Neural cell (in vitro differentiated cells): ENCODE results near the gene SLC27A1. TPM values are rescaled to one million over a fixed set of nuclear protein-coding genes. Genes with fewer than 3 reads are reported as not detected.

Experiments used
- H2AFZ ChIP-seq: fragments of 200-600, 300-800 bp; sonication (generic), shearing (Covaris generic); 2 replicates; pipeline ENCODE4 v1.6.0; 2014; ENCODE audit warnings: low read depth, mild to moderate bottlenecking, antibody characterized with exemption, low read length, moderate library complexity
- H3F3A ChIP-seq: fragments of 200-600 bp; shearing (Covaris generic); 2 replicates; pipeline ENCODE4 v1.6.1; 2016; ENCODE audit warnings: mild to moderate bottlenecking, moderate library complexity, mixed read lengths, antibody characterized with exemption, low read length; ENCODE audit not compliant: insufficient read depth, poor library complexity, severe bottlenecking
- H3K27ac ChIP-seq: fragments of 200-600, 300-800 bp; sonication (generic), shearing (Covaris generic); 2 replicates; pipeline ENCODE4 v1.5.1; 2014; ENCODE audit warnings: mild to moderate bottlenecking, low read length, moderate library complexity
- H3K27me3 ChIP-seq: fragments of 300-800, 200-600 bp; sonication (generic), shearing (Covaris generic); 2 replicates; pipeline ENCODE4 v1.6.0; 2014; ENCODE audit warnings: mild to moderate bottlenecking, low read depth, low read length, moderate library complexity; ENCODE audit not compliant: insufficient read depth
- H3K36me3 ChIP-seq: fragments of 300-800, 200-600 bp; sonication (generic), shearing (Covaris generic); 2 replicates; pipeline ENCODE4 v1.5.1; 2014; ENCODE audit warnings: mild to moderate bottlenecking, antibody characterized with exemption, low read length, moderate library complexity; ENCODE audit not compliant: insufficient read depth
- H3K4me2 ChIP-seq: fragments of 300-800, 200-600 bp; sonication (generic), shearing (Covaris generic); 2 replicates; pipeline ENCODE4 v1.6.0; 2014; ENCODE audit warnings: mild to moderate bottlenecking, low read length
- H3K4me3 ChIP-seq: fragments of 300-800, 200-600 bp; sonication (generic), shearing (Covaris generic); 2 replicates; pipeline ENCODE4 v1.5.1; 2014; ENCODE audit warnings: mild to moderate bottlenecking, low read length, moderate library complexity
- H3K79me2 ChIP-seq: fragments of 200-600 bp; shearing (Covaris generic); replicated peaks from 2 replicates; pipeline ENCODE4 v1.6.0; 2014; ENCODE audit warnings: mild to moderate bottlenecking, low read length, moderate library complexity; ENCODE audit not compliant: insufficient read depth
- H3K9ac ChIP-seq: fragments of 300-800, 200-600 bp; sonication (generic), shearing (Covaris generic); 2 replicates; pipeline ENCODE4 v1.6.1; 2016; ENCODE audit warnings: mild to moderate bottlenecking, low read length, mixed read lengths
- H3K9me2 ChIP-seq: fragments of 200-600 bp; shearing (Covaris generic); 2 replicates; pipeline ENCODE4 v1.6.1; 2016; ENCODE audit warnings: mild to moderate bottlenecking, low read length, mixed read lengths; ENCODE audit not compliant: insufficient read depth
- H3K9me3 ChIP-seq: fragments of 200-600, 300-800 bp; sonication (generic), shearing (Covaris generic); 2 replicates; pipeline ENCODE4 v1.6.1; 2016; ENCODE audit warnings: mild to moderate bottlenecking, mixed run types, low read length, moderate library complexity, mixed read lengths
- H4K20me1 ChIP-seq: fragments of 200-600 bp; shearing (Covaris generic); 2 replicates; pipeline ENCODE4 v1.6.1; 2016; ENCODE audit warnings: mild to moderate bottlenecking, mixed run types; ENCODE audit not compliant: insufficient read depth
- EP300 ChIP-seq: fragments of 450-650 bp; conservative IDR thresholded peaks from 2 replicates; pipeline ENCODE4 v1.6.1; 2014; ENCODE audit warnings: antibody characterized with exemption, mild to moderate bottlenecking, moderate library complexity; ENCODE audit not compliant: poor library complexity, severe bottlenecking
- EZH2 ChIP-seq: fragments of 200-600, 300-800 bp; shearing (Covaris generic), sonication (generic); IDR thresholded peaks from 2 replicates; pipeline ENCODE4 v1.6.1; 2014; ENCODE audit warnings: antibody characterized with exemption, low read length, borderline replicate concordance, mild to moderate bottlenecking; ENCODE audit not compliant: insufficient read depth, poor library complexity, severe bottlenecking
- MXI1 ChIP-seq: fragments of 450-650 bp; conservative IDR thresholded peaks from 2 replicates; pipeline ENCODE4 v1.6.1; 2014; ENCODE audit warnings: antibody characterized with exemption, mild to moderate bottlenecking; ENCODE audit not compliant: poor library complexity, severe bottlenecking
- POLR2AphosphoS5 ChIP-seq: IDR thresholded peaks from 2 replicates; pipeline ENCODE4 v1.6.1; 2012
- RAD21 ChIP-seq: fragments of 450-650 bp; conservative IDR thresholded peaks from 2 replicates; pipeline ENCODE4 v1.6.1; 2014; ENCODE audit warnings: antibody characterized with exemption, mild to moderate bottlenecking, moderate library complexity
- SMC3 ChIP-seq: fragments of 450-650 bp; conservative IDR thresholded peaks from 2 replicates; pipeline ENCODE4 v1.6.1; 2014; ENCODE audit warnings: antibody characterized with exemption, mild to moderate bottlenecking, moderate library complexity; ENCODE audit not compliant: poor library complexity
- TAF1 ChIP-seq: IDR thresholded peaks from 2 replicates; pipeline ENCODE4 v1.6.1; 2012; ENCODE audit warnings: low read depth
- polyA plus RNA-seq: library from polyadenylated mRNA; depleted of rRNA; stranded (reverse); fragments of >200 nt; gene quantifications from 2 replicates; pipeline ENCODE4 v1.2.3, GENCODE V29; 2014
- TF ChIP-seq, protein P1 (sequence below): IDR thresholded peaks from 2 replicates; pipeline ENCODE4 v1.6.1; 2012; ENCODE audit warnings: borderline replicate concordance
- TF ChIP-seq, protein P2 (sequence below): fragments of 450-650 bp; IDR thresholded peaks from 2 replicates; pipeline ENCODE4 v1.5.1; 2014; ENCODE audit warnings: antibody characterized with exemption, mild to moderate bottlenecking, moderate library complexity; ENCODE audit not compliant: poor library complexity, severe bottlenecking

SLC27A1 gene
- polyA plus RNA-seq, 1 donor from 2014 or later, result 22.0 TPM

- Histone ChIP-seq H4K20me1 (no peaks in the 10 kb centered on the region), H3K27ac (no peak overlapping the region), H2AFZ (no peak overlapping the region), H3K9me2 (no peaks in the 10 kb centered on the region), H3F3A (no peaks in the 10 kb centered on the region), H3K4me2 (no peak overlapping the region), H3K9ac (no peak overlapping the region), H3K9me3 (no peaks in the 10 kb centered on the region), H3K27me3 (no peaks in the 10 kb centered on the region), H3K79me2 (no peaks in the 10 kb centered on the region), H3K4me3 (no peak overlapping the region), H3K36me3 (no peaks in the 10 kb centered on the region)
- TF ChIP-seq EP300 (no peak), SMC3 (no peak), MXI1 (no peak), POLR2AphosphoS5 (no peak), EZH2 (no peak), TAF1 (no peak), RAD21 (no peak)
- TF ChIP-seq, protein P1, sequence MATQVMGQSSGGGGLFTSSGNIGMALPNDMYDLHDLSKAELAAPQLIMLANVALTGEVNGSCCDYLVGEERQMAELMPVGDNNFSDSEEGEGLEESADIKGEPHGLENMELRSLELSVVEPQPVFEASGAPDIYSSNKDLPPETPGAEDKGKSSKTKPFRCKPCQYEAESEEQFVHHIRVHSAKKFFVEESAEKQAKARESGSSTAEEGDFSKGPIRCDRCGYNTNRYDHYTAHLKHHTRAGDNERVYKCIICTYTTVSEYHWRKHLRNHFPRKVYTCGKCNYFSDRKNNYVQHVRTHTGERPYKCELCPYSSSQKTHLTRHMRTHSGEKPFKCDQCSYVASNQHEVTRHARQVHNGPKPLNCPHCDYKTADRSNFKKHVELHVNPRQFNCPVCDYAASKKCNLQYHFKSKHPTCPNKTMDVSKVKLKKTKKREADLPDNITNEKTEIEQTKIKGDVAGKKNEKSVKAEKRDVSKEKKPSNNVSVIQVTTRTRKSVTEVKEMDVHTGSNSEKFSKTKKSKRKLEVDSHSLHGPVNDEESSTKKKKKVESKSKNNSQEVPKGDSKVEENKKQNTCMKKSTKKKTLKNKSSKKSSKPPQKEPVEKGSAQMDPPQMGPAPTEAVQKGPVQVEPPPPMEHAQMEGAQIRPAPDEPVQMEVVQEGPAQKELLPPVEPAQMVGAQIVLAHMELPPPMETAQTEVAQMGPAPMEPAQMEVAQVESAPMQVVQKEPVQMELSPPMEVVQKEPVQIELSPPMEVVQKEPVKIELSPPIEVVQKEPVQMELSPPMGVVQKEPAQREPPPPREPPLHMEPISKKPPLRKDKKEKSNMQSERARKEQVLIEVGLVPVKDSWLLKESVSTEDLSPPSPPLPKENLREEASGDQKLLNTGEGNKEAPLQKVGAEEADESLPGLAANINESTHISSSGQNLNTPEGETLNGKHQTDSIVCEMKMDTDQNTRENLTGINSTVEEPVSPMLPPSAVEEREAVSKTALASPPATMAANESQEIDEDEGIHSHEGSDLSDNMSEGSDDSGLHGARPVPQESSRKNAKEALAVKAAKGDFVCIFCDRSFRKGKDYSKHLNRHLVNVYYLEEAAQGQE, result no peak
- TF ChIP-seq, protein P2, sequence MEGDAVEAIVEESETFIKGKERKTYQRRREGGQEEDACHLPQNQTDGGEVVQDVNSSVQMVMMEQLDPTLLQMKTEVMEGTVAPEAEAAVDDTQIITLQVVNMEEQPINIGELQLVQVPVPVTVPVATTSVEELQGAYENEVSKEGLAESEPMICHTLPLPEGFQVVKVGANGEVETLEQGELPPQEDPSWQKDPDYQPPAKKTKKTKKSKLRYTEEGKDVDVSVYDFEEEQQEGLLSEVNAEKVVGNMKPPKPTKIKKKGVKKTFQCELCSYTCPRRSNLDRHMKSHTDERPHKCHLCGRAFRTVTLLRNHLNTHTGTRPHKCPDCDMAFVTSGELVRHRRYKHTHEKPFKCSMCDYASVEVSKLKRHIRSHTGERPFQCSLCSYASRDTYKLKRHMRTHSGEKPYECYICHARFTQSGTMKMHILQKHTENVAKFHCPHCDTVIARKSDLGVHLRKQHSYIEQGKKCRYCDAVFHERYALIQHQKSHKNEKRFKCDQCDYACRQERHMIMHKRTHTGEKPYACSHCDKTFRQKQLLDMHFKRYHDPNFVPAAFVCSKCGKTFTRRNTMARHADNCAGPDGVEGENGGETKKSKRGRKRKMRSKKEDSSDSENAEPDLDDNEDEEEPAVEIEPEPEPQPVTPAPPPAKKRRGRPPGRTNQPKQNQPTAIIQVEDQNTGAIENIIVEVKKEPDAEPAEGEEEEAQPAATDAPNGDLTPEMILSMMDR, result no peak
Measured at GRCh38 chr19:17499648-17500446, 29.5 kb downstream of the SLC27A1 start.

GRCh38 chr19:17500447-17501198, 30.3 kb downstream of the SLC27A1 start:
- Histone ChIP-seq H3K4me2 (no peak overlapping the region), H3K79me2 (no peaks in the 10 kb centered on the region), H3K4me3 (no peak overlapping the region), H3F3A (no peaks in the 10 kb centered on the region), H3K9me3 (no peaks in the 10 kb centered on the region), H3K36me3 (no peaks in the 10 kb centered on the region), H3K9ac (no peak overlapping the region), H4K20me1 (no peaks in the 10 kb centered on the region), H3K9me2 (no peaks in the 10 kb centered on the region), H3K27me3 (no peaks in the 10 kb centered on the region), H3K27ac (no peak overlapping the region), H2AFZ (no peak overlapping the region)
- TF ChIP-seq POLR2AphosphoS5 (no peak), MXI1 (no peak), RAD21 (no peak), TAF1 (no peak), SMC3 (no peak), EP300 (no peak), EZH2 (no peak)
- TF ChIP-seq, protein P2, result no peak
- TF ChIP-seq, protein P1, result no peak
